PC-3 (cell line): ENCODE measurements around the gene PLOD2. TPM values are rescaled to one million over a fixed set of nuclear protein-coding genes. Genes with fewer than 3 reads are reported as not detected.

Experiments used
- ATAC-seq: fragments of 200-7000 bp; cut with Tn5 transposase; 2 replicates; pipeline ENCODE4 v1.9.1; 2020; ENCODE audit warnings: mild to moderate bottlenecking, moderate library complexity
- BruUV-seq: library from RNA; stranded (reverse); fragments of 400-500 nt; replicated peaks from 2 replicates; lab custom pipeline; 2021; lab: Mats Ljungman, UMichigan
- CTCF ChIA-PET: fragments of 300-600 bp; sonication (Branson Sonifier 250); formaldehyde crosslinking; loops from one replicate; lab custom pipeline; 2022; ENCODE audit warnings: antibody characterized with exemption; lab: Charles Lee
- POLR2A ChIA-PET: fragments of 300-600 bp; sonication (Branson Sonifier 250); formaldehyde crosslinking; loops from one replicate; lab custom pipeline; 2022; ENCODE audit warnings: antibody characterized with exemption; ENCODE audit not compliant: unreplicated experiment; lab: Charles Lee
- DNase-seq: peaks from one replicate; pipeline ENCODE4 v3.0.0-alpha.2; 2015
- H2AFZ ChIP-seq: fragments of 300-600 bp; sonication (generic); 2 replicates; pipeline ENCODE4 v1.6.0; 2016; ENCODE audit warnings: antibody characterized with exemption, low read length
- H3F3A ChIP-seq: fragments of 300-600 bp; sonication (generic); one replicate; pipeline ENCODE4 v1.6.0; 2017; ENCODE audit warnings: antibody characterized with exemption, low read length, control low read depth, mild to moderate bottlenecking; ENCODE audit not compliant: unreplicated experiment
- H3K27ac ChIP-seq: fragments of 300-600 bp; sonication (generic); 2 replicates; pipeline ENCODE4 v1.5.1; 2016; ENCODE audit warnings: mild to moderate bottlenecking, low read length
- H3K27me3 ChIP-seq: fragments of 300-600 bp; sonication (generic); 2 replicates; pipeline ENCODE4 v1.6.1; 2016; ENCODE audit warnings: low read length, mixed read lengths
- H3K36me3 ChIP-seq: fragments of 300-600 bp; sonication (generic); 2 replicates; pipeline ENCODE4 v1.6.1; 2016; ENCODE audit warnings: low read depth, mixed run types, low read length, mixed read lengths
- H3K4me1 ChIP-seq: fragments of 300-600 bp; sonication (generic); 2 replicates; pipeline ENCODE4 v1.5.1; 2016; ENCODE audit warnings: low read length; ENCODE audit not compliant: insufficient read depth
- H3K4me2 ChIP-seq: fragments of 300-600 bp; sonication (generic); 2 replicates; pipeline ENCODE4 v1.6.0; 2016; ENCODE audit warnings: low read length
- H3K4me3 ChIP-seq: fragments of 300-600 bp; sonication (generic); 2 replicates; pipeline ENCODE4 v1.5.1; 2016; ENCODE audit warnings: mild to moderate bottlenecking, low read length, mixed read lengths
- H3K79me2 ChIP-seq: fragments of 300-600 bp; sonication (generic); 2 replicates; pipeline ENCODE4 v1.6.1; 2017; ENCODE audit warnings: low read length, mixed read lengths
- H3K9ac ChIP-seq: fragments of 300-600 bp; sonication (generic); 2 replicates; pipeline ENCODE4 v1.6.0; 2016; ENCODE audit warnings: mild to moderate bottlenecking, low read length
- H3K9me2 ChIP-seq: fragments of 300-600 bp; sonication (generic); replicated peaks from 2 replicates; pipeline ENCODE4 v1.6.1; 2016; ENCODE audit warnings: mixed run types, low read length, mixed read lengths
- H3K9me3 ChIP-seq: fragments of 300-600 bp; sonication (generic); 2 replicates; pipeline ENCODE4 v1.6.1; 2016; ENCODE audit warnings: low read length, mixed read lengths
- H4K20me1 ChIP-seq: fragments of 300-600 bp; sonication (generic); 2 replicates; pipeline ENCODE4 v1.6.1; 2016; ENCODE audit warnings: low read length, mixed read lengths
- EZH2 ChIP-seq: fragments of 300-600 bp; sonication (generic); IDR thresholded peaks from one replicate; pipeline ENCODE4 v1.6.1; 2017; ENCODE audit warnings: antibody characterized with exemption, mild to moderate bottlenecking, low read length; ENCODE audit not compliant: unreplicated experiment
- EZH2phosphoT487 ChIP-seq: fragments of 300-600 bp; sonication (generic); IDR thresholded peaks from 2 replicates; pipeline ENCODE4 v1.6.1; 2018; ENCODE audit warnings: mild to moderate bottlenecking, antibody characterized with exemption, low read length, borderline replicate concordance
- intact Hi-C: fragments of 100-400 bp; cut with micrococcal nuclease; formaldehyde crosslinking; loops from 2 replicates; pipeline ENCODE4 v1.9.0; 2023
- total RNA-seq: library from RNA; depleted of rRNA; stranded (reverse); fragments of >200 nt; gene quantifications from 2 replicates; pipeline ENCODE4 v1.2.3, GENCODE V29; 2014
- TF ChIP-seq, protein P1 (sequence below): fragments of 300-600 bp; sonication (generic); conservative IDR thresholded peaks from 2 replicates; pipeline ENCODE4 v1.5.1; 2017; ENCODE audit warnings: antibody characterized with exemption, low read depth, mild to moderate bottlenecking, low read length

Gene PLOD2
- total RNA-seq, 1 experiment from 2014 or later, result 76.1 TPM

DNA sequence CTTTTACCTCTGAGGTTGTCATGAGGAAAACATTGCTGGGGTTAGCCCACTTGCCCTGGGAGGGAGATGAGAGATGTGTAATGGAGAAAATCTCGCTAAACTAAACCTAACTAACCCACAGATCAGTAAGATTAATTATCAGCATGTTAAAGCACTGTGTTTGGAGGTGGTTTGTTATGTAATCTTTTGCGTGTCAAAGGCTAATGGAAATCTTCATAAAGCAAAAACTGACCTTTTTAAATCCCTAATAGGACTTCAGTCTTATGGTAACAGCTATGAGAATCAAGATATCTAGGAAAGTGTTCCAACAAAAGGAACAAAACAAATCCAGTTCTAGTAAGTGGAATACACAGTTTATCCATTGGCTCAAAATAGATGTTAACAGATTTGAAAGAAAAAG, 102.7 kb downstream of the PLOD2 start:
- no peak overlapping the region for H3K4me2 ChIP-seq
- no peaks in the 10 kb centered on the region for H3K79me2 ChIP-seq
- H3K4me3 ChIP-seq, result no peak overlapping the region
- intact Hi-C loops, result no loop called here
- CTCF ChIA-PET, result no interaction called here
- ATAC-seq (no peak), DNase-seq (no peak)
- no peak overlapping the region for H3K9ac ChIP-seq
- H2AFZ ChIP-seq, result no peak overlapping the region
- POLR2A ChIA-PET, result no interaction called here
- no peaks in the 10 kb centered on the region for H3F3A ChIP-seq
- no peaks in the 10 kb centered on the region for H3K9me3 ChIP-seq
- H4K20me1 ChIP-seq, result no peaks in the 10 kb centered on the region
- no peak overlapping the region for H3K27ac ChIP-seq
- no peaks in the 10 kb centered on the region for H3K27me3 ChIP-seq
- H3K4me1 ChIP-seq, result no peaks in the 10 kb centered on the region
- no peaks in the 10 kb centered on the region for H3K9me2 ChIP-seq
- H3K36me3 ChIP-seq, result no peaks in the 10 kb centered on the region
- no TSS peak for BruUV-seq
- TF ChIP-seq, protein P1, sequence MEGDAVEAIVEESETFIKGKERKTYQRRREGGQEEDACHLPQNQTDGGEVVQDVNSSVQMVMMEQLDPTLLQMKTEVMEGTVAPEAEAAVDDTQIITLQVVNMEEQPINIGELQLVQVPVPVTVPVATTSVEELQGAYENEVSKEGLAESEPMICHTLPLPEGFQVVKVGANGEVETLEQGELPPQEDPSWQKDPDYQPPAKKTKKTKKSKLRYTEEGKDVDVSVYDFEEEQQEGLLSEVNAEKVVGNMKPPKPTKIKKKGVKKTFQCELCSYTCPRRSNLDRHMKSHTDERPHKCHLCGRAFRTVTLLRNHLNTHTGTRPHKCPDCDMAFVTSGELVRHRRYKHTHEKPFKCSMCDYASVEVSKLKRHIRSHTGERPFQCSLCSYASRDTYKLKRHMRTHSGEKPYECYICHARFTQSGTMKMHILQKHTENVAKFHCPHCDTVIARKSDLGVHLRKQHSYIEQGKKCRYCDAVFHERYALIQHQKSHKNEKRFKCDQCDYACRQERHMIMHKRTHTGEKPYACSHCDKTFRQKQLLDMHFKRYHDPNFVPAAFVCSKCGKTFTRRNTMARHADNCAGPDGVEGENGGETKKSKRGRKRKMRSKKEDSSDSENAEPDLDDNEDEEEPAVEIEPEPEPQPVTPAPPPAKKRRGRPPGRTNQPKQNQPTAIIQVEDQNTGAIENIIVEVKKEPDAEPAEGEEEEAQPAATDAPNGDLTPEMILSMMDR, result no peak
- TF ChIP-seq EZH2phosphoT487 (no peak), EZH2 (no peak)

GRCh38 chr3:146052791-146053310, 108.1 kb downstream of the PLOD2 start:
- Histone ChIP-seq H3K9me3 (no peaks in the 10 kb centered on the region), H3K79me2 (no peaks in the 10 kb centered on the region), H3K27ac (no peak overlapping the region), H3K9ac (no peak overlapping the region), H3K27me3 (no peaks in the 10 kb centered on the region), H3F3A (no peaks in the 10 kb centered on the region), H3K9me2 (no peaks in the 10 kb centered on the region), H4K20me1 (no peaks in the 10 kb centered on the region), H3K4me3 (no peak overlapping the region), H3K36me3 (no peaks in the 10 kb centered on the region), H3K4me1 (no peaks in the 10 kb centered on the region), H2AFZ (no peak overlapping the region), H3K4me2 (no peak overlapping the region)
- DNase-seq, result no peak
- no peak for ATAC-seq
- ChIA-PET CTCF (no interaction called here), POLR2A (no interaction called here)
- BruUV-seq, result no TSS peak
- intact Hi-C loops, result no loop called here
- TF ChIP-seq, protein P1, result no peak
- no peak for TF ChIP-seq EZH2
- TF ChIP-seq EZH2phosphoT487, result no peak

DNA sequence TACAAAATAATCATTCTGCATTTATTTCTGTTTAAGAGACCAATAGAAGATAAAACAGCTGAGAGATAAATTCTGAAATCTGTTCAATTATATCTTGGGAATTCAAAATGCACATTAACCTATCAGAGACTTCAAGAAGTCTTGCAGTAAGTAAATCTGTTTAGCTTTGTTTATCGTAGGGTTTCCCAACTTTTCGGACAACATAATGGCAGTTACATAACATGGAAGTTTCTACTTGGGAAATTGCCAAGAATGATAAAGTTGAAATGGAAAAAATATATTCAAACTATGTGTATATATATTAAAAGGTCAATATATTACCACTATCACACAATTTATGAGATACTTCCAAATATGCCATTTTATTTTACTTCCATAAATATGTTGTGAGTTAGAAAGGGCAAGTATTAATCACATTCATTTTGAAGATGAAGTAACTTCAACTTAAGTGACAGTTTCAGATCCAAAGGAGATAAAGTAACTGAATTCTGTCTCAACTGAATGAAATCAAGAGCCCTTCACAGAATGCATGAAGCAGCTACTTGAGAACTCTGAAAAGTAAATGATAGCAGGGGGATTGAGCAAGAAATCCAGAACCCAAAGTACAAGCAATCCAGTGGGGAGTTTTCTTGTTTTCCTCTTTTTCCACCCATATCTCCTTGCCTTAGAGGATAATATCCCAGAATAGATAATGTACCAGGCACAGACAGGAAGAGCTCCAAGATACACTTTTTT, 108.8 kb downstream of the PLOD2 start:
- ATAC-seq (no peak), DNase-seq (no peak)
- H3K9ac ChIP-seq, result no peak overlapping the region
- H3K4me2 ChIP-seq, result no peak overlapping the region
- H4K20me1 ChIP-seq, result no peaks in the 10 kb centered on the region
- intact Hi-C loops, result no loop called here
- no peaks in the 10 kb centered on the region for H3K36me3 ChIP-seq
- H3K79me2 ChIP-seq, result no peaks in the 10 kb centered on the region
- no peak overlapping the region for H3K4me3 ChIP-seq
- H3K9me2 ChIP-seq, result no peaks in the 10 kb centered on the region
- no peaks in the 10 kb centered on the region for H3F3A ChIP-seq
- H2AFZ ChIP-seq, result no peak overlapping the region
- TF ChIP-seq, protein P1, result no peak
- no peak for TF ChIP-seq EZH2phosphoT487
- TF ChIP-seq EZH2, result no peak
- no peaks in the 10 kb centered on the region for H3K9me3 ChIP-seq
- no peaks in the 10 kb centered on the region for H3K27me3 ChIP-seq
- ChIA-PET CTCF (no interaction called here), POLR2A (no interaction called here)
- no peak overlapping the region for H3K27ac ChIP-seq
- H3K4me1 ChIP-seq, result no peaks in the 10 kb centered on the region
- BruUV-seq, result no TSS peak
